Endodermal cell (in vitro differentiated cells): ENCODE measurements around the gene CAMTA1. TPM values are rescaled to one million over a fixed set of nuclear protein-coding genes. Genes with fewer than 3 reads are reported as not detected.

Experiments
- DNase-seq: peaks from one replicate; pipeline ENCODE4 v3.0.0-alpha.2; 2017
- H3K27ac ChIP-seq: 2 replicates; pipeline ENCODE4 v1.5.1; 2013; ENCODE audit warnings: mild to moderate bottlenecking, low read depth, low read length, moderate library complexity
- H3K27me3 ChIP-seq: 2 replicates; pipeline ENCODE4 v1.6.1; 2013; ENCODE audit warnings: mild to moderate bottlenecking, low read length, moderate library complexity; ENCODE audit not compliant: insufficient read depth, control insufficient read depth, poor library complexity, severe bottlenecking
- H3K36me3 ChIP-seq: 2 replicates; pipeline ENCODE4 v1.7.0; 2013; ENCODE audit warnings: mild to moderate bottlenecking, low read length, moderate library complexity; ENCODE audit not compliant: control insufficient read depth, insufficient read depth
- H3K4me1 ChIP-seq: one replicate; pipeline ENCODE4 v1.7.0; 2013; ENCODE audit warnings: low read length; ENCODE audit not compliant: control insufficient read depth, insufficient read depth
- H3K4me3 ChIP-seq: 2 replicates; pipeline ENCODE4 v1.5.1; 2013; ENCODE audit warnings: mild to moderate bottlenecking, low read length, moderate library complexity
- H3K9ac ChIP-seq: 2 replicates; pipeline ENCODE4 v1.6.1; 2013; ENCODE audit warnings: mild to moderate bottlenecking, low read length, moderate library complexity; ENCODE audit not compliant: poor library complexity, severe bottlenecking; ENCODE audit errors: extremely low read depth
- H3K9me3 ChIP-seq: 2 replicates; pipeline ENCODE4 v1.6.1; 2013; ENCODE audit warnings: mild to moderate bottlenecking, low read length, moderate library complexity; ENCODE audit not compliant: control insufficient read depth
- H3K27ac Mint-ChIP-seq: 2 replicates; pipeline ENCODE4 v1.8.0; 2020; ENCODE audit warnings: mixed read lengths
- H3K27me3 Mint-ChIP-seq: 2 replicates; pipeline ENCODE4 v1.8.0; 2021; ENCODE audit warnings: mild to moderate bottlenecking, mixed read lengths; ENCODE audit not compliant: insufficient read depth
- H3K36me3 Mint-ChIP-seq: 2 replicates; pipeline ENCODE4 v1.8.0; 2020; ENCODE audit warnings: low read depth, mixed read lengths
- H3K4me1 Mint-ChIP-seq: 2 replicates; pipeline ENCODE4 v1.8.0; 2020; ENCODE audit warnings: mixed read lengths
- H3K4me3 Mint-ChIP-seq: 2 replicates; pipeline ENCODE4 v1.8.0; 2020; ENCODE audit warnings: mild to moderate bottlenecking, moderate library complexity, mixed read lengths
- H3K9me3 Mint-ChIP-seq: 2 replicates; pipeline ENCODE4 v1.8.0; 2020; ENCODE audit warnings: mild to moderate bottlenecking, mixed read lengths
- CTCF ChIP-seq: fragments of 200-600 bp; sonication (generic); conservative IDR thresholded peaks from 2 replicates; pipeline ENCODE4 v1.5.0; 2021; ENCODE audit warnings: antibody characterized with exemption, mild to moderate bottlenecking
- WGBS, 2 experiments: methylation state at CpG; one replicate each; pipeline versions ENCODE4 v1.1.5 to v1.1.7; 2013; ENCODE audit warnings: missing lambda C conversion rate in 2 of 2, mixed read lengths in 1 of 2; ENCODE audit not compliant: insufficient coverage in 1 of 2, insufficient read length in 1 of 2; 5-methylcytosine and 5-hydroxymethylcytosine counted together
- total RNA-seq, 2 donors: library from RNA; stranded (reverse); fragmentation: NEBNext Ultra II Directional in 1 of 2; extraction: Animal tissue kit (Norgen Biotek cat#: 25700) in 1 of 2; gene quantifications; 2 replicates in 1 of 2; 3 replicates in 1 of 2; pipeline ENCODE4 v1.2.1, GENCODE V29; 2021

Gene CAMTA1
- total RNA-seq, 2 donors from 2014 or later, result 123 to 137 TPM

- no peak overlapping the region for H3K9ac ChIP-seq
- H3K36me3 Mint-ChIP-seq, result no peaks in the 10 kb centered on the region
- H3K4me1 Mint-ChIP-seq, result peaks cover 6% of the 10 kb centered on the region
- H3K27me3 Mint-ChIP-seq, result no peaks in the 10 kb centered on the region
- peaks cover 29% of the 10 kb centered on the region for H3K9me3 Mint-ChIP-seq
- no peaks in the 10 kb centered on the region for H3K27me3 ChIP-seq
- no peak for TF ChIP-seq CTCF
- H3K27ac Mint-ChIP-seq, result no peak overlapping the region
- no peaks in the 10 kb centered on the region for H3K36me3 ChIP-seq
- peaks cover 10% of the 10 kb centered on the region for H3K9me3 ChIP-seq
- no peak overlapping the region for H3K4me3 ChIP-seq
- 100% methylated on average over 1 of the region's 1 CpG for WGBS, 2 experiments
- no peak overlapping the region for H3K4me3 Mint-ChIP-seq
- no peak overlapping the region for H3K27ac ChIP-seq
- H3K4me1 ChIP-seq, result no peaks in the 10 kb centered on the region
- DNase-seq, result peak; percentile 16
These were observed 615.3 kb downstream of the CAMTA1 start for GRCh38 chr1:7400566-7400965.

- H3K9ac ChIP-seq, result no peak overlapping the region
- peaks cover 17% of the 10 kb centered on the region for H3K9me3 Mint-ChIP-seq
- no peaks in the 10 kb centered on the region for H3K36me3 ChIP-seq
- H3K27ac Mint-ChIP-seq, result peak overlapping the region; percentile 86
- no peak overlapping the region for H3K4me3 ChIP-seq
- no peaks in the 10 kb centered on the region for H3K27me3 Mint-ChIP-seq
- peaks cover 7% of the 10 kb centered on the region for H3K4me1 Mint-ChIP-seq
- TF ChIP-seq CTCF, result no peak
- H3K9me3 ChIP-seq, result peaks cover 7% of the 10 kb centered on the region
- 71 to 75% methylated on average over 3 to 4 of the region's 4 CpGs for WGBS, 2 experiments
- H3K27me3 ChIP-seq, result no peaks in the 10 kb centered on the region
- DNase-seq, result peak; percentile 80
- H3K4me3 Mint-ChIP-seq, result no peak overlapping the region
- H3K36me3 Mint-ChIP-seq, result no peaks in the 10 kb centered on the region
- no peaks in the 10 kb centered on the region for H3K4me1 ChIP-seq
- no peak overlapping the region for H3K27ac ChIP-seq
These were observed 616.7 kb downstream of the CAMTA1 start for GRCh38 chr1:7401814-7402547.

- DNase-seq, result peak; percentile 49
- 85% methylated on average over 2 of the region's 2 CpGs for WGBS, 2 experiments
- Mint-ChIP-seq H3K27me3 (no peaks in the 10 kb centered on the region), H3K4me3 (no peak overlapping the region), H3K27ac (peak overlapping the region; percentile 86), H3K36me3 (no peaks in the 10 kb centered on the region), H3K9me3 (peaks cover 17% of the 10 kb centered on the region), H3K4me1 (peaks cover 7% of the 10 kb centered on the region)
- Histone ChIP-seq H3K36me3 (no peaks in the 10 kb centered on the region), H3K9me3 (peaks cover 7% of the 10 kb centered on the region), H3K9ac (no peak overlapping the region), H3K4me1 (no peaks in the 10 kb centered on the region), H3K27me3 (no peaks in the 10 kb centered on the region), H3K4me3 (no peak overlapping the region), H3K27ac (no peak overlapping the region)
- TF ChIP-seq CTCF, result no peak
These were observed 617.2 kb downstream of the CAMTA1 start for GRCh38 chr1:7402548-7402850.
